GM21576 (cell line): ENCODE measurements around the gene PTGR3.
A peak's percentile ranks its signal among the peaks of the same experiment; 100 is the strongest.

Source experiments
- ATAC-seq: cut with Tn5 transposase; IDR thresholded peaks from one replicate; pipeline ENCODE4 v1.9.1; 2021; ENCODE audit warnings: mild to moderate bottlenecking, moderate library complexity; ENCODE audit not compliant: unreplicated experiment

PTGR3 gene

DNA sequence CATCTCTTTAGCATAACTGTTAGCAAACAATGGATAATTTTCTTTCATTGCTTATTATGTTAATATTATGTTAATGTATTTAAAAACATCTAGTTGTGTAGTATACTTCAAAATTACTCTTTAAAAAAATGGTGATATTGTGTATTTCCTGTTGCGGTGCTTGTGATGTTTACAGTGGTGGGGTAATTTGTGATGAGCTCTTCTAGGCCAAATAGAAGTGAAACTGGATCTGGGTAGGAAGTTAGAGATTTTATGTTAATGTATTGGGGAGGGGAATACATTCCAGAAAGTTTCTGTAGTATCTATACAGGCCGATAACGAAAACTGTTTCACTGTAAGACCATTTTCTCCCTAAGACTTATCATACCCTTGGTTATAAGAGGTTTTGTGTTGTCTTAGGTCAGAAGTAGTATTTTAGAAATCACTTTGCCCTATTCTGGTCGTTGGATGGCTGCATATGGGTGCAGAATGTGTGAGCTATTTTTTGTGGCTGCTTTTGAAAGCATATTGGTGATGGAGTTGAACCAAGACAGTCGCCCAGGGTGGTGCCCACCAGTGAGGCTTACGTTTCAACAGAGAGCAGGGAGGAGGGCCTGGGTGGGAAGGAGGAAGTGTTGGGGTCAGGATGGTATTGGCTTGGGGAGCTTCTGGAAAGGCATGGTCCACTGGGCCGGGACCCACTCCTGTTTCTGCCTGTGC, 7.4 kb upstream of the PTGR3 start:
- ATAC-seq, result no peak

DNA sequence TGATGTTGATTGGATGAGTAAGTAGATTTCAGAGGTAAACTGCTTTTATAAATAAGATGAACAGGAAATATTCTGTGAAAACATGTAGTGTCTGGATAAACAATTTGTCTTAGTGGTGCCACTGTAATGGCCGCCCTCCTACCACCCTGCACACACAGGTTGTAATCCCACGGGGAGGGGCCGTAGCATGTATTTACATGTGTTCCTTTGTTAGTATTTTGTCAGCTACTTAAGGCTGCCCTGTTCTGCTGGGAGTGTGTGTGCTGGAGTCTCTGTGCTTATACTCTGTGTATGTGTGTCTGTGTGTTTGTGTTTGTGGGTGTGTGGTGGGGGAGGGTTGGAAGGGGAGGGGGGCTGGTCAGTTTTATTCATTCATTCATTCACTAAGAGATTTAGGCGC, 6.7 kb upstream of the PTGR3 start:
- no peak for ATAC-seq

DNA sequence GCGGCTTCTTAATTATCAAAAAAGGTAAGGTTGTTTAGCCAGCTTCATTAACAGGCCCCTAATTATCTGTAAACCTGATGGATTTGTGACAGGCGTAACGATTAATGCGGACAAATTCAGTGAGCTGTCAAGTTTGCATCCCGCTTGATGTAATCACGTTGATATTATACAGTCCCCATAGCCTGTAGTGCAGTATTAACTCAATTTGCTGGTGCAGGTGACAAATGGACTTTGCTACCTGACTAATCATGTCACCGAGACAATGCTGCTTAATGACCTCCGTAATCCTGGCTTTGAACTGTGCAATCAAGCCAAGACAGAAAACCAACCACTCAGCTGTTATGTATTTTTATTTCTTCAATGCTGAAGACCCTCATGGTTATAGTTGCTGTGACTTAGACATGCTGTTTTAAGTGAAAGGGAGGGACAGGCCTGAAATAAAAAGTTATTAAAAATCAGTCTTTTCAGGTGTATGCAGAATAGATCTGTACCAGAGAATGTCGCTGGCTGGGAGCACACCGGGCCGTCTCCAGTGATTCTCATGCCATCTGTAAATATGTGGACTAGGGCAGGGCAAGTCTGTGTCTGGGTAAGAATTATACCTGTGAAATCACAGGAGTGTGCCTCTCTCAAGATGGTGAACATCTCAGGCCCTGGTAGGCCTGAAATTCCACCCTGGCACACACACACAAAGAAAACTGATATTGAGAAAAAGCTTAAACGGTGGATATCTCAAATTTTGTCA, 6.0 kb upstream of the PTGR3 start:
- no peak for ATAC-seq

DNA sequence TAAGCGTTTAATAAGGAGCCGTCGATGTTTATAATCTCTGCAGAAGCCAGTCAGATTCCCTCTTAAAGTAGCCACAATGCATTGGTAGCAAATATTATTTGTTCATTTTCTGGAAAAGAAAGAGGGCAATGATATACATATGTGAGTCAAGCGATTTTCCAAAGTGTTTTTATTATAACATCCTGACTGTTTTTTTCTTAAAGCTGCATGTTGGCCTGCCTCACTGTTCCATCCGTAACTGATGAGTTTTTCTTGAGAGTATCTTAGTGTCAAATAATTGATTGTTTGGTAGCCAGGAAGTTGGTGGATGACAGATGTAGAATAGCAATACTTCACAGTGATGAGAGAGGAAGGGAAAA, 5.4 kb upstream of the PTGR3 start:
- ATAC-seq, result no peak

DNA sequence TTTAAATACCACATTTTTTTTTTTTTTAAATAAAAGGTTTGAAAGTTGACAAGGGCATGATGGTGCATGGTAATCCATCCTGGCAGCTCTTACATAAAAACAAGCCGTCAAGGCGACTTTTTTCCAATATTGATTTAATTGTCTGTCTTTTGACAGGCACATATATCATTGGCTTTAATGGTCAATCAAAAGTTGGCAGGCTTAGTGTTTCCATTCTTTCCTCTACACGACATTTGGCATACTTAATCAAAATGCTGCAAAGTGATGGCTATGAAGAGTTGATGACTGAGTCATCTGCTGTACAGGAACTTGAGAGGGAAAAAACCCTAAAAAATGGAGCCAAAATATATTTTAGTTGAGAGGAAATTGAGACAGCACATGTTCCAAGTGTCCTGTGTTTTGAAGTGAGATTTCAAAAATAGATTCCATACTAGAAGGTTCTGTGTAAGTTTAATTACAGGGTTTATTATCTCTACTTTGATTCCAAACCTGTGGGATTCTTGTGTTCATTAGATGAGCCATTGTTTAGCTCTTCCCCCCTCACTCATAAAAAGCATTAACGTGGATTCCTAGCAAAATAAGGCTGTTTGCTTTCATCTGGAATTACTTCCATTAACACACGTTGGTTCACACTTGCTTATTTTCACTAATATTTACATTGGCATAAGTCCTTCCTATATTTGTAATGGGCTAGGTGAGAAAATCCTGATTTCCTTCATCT, 4.8 kb upstream of the PTGR3 start:
- no peak for ATAC-seq

DNA sequence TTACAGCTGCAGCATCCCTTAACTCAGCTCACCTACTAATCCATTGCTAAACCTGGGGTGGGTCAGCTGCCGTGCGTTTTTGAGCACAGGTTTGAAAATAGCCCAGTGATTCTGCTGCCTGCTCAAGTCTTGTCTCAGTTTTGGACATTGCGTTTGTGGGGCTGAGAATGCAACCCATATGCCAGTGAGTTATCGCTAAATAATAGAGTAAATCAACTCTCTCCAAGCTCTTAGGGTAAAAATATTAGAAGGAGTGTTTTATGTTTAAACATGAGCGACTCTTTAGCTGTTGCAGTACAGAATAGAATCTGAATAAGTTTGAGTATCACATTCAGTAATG, 3.8 kb upstream of the PTGR3 start:
- ATAC-seq, result no peak

DNA sequence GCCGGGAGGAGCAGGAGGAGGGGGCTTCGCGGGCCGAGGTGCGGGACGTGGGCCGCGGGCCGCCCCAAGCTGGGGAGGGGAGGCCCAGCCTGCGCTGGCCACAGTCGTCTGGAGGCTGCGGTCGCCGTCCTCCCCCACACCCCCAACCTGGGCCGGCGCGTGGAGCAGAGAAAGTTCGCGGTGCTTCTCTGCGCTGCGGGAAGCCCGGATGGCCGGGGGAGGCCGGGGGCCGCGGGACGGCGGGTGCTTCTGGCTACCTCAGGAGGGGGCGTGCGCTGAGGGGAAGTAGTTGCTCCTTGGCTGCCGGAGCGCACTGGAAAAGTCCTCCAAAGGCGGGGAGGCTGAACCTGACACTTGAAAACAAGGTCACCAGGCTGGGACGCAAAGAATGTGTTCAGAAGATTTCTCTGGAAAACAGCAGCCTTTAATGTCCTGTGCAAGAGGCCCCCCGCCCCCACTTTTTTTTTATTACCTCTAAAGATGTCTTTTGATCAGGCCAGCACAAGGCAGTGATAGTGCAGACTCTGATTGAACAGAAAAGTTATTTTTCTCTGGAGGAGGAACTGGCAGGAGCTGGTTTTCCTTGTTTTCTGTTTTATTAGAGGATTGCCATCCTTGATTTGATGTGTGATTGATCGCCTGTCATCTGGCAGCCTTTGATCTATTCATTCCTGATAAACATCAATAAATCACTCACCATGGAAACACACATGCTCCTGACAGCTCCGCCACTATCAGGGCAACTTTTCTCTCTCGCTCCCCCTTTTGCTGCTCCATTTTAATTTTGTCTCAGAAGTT, 3.2 kb upstream of the PTGR3 start:
- no peak for ATAC-seq

DNA sequence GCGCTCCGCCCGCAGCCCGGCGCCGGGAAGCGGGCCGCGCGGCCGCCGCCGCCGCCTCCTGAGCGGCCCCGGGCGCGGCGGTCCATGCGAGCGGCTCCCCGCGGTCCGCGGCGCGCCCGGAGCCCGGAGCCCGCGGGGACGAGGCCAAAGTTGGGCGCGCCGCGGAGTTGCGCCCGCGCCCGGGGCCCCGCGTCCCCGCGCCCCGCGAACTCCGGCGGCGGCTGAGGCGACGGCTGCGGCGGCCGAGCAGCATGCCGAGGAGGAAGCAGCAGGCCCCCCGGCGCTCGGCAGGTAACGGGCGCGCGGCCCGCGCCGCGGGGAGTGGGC, 2.6 kb upstream of the PTGR3 start:
- no peak for ATAC-seq

DNA sequence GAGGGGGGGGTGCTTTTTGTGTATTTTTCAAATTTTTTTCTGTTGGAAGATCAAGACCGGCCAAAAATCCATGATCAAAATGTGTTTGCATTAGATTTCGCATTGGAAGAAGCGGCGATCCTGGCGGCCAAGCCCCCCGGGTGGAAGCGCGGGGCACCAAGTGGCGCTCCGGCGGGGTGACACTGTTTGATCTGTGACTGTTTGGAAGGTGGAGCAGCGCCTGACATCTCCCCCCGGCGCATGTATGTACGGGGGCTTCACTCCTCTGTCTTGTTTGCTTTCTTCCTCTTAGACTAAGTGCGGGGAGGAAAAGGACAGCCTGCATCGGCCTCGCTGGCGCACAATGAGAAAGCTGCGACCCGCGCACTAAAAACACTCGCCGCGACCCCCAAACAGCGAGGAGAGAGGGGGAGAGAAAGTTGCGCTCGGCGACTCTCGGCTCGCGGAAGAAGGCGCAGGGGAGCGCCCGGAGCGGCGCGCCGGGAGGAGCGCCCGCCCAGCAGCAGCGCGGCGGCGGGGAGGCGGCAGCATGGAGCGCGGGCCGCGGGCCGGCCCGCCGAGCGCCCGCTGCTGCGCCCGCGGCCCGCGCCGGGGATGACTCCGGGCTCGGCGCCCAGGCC, 2.2 kb upstream of the PTGR3 start:
- ATAC-seq, result no peak

DNA sequence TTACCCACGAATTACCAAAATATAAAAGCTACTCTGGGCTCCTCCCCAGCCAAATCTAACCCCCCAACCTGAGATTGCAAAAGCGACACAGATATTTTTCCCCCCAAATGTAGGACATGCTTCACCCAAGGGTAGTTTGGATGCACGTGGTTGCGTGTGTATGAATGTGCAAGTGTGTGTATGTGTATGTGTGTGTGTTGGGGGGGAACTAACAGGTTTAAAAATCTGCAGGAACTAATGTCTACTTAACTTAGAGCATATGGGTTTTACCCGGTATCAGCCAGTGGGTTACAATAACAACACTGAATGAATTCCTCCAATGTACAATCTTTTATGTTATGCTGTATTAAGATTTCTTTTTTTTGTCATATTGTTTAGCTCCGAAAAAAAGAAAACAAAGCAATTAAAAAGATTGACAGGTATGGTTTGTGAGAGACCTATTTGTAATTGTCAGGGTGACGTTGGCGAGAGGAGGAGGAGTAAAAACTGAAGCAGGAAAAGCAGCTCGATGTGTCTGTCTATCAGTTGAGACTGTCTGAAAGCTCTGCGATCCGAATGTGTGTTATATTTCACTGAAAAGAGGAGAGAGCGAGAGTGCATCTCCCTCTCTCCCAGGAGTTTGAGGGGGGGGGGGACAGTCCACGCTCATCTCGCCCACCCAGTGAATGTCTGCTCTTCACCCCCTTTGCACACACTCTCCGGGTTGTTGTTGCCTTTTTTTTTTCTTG, 1.5 kb upstream of the PTGR3 start, which contains the start of gene TSHZ1:
Gene TSHZ1 (plus strand): TSS at position 524 of the 728 bp plus-strand sequence. CDS start 1,080 bp downstream, outside the sequence.
- ATAC-seq, result peak; percentile 42

DNA sequence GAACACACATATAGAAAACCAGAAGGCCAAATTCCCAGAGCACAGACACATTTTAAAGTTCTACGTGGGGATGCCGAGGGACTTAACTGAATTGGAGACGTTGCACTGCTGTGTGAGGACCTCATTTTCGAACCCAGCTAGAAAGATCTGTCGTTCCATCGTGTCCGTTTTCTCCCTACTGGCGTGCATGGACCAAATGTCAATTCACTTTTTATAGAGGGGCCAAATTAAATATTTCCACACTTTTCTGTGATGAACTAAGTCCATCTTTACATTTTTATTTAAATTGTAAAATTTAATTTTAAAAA, 966 bp upstream of the PTGR3 start:
- no peak for ATAC-seq

DNA sequence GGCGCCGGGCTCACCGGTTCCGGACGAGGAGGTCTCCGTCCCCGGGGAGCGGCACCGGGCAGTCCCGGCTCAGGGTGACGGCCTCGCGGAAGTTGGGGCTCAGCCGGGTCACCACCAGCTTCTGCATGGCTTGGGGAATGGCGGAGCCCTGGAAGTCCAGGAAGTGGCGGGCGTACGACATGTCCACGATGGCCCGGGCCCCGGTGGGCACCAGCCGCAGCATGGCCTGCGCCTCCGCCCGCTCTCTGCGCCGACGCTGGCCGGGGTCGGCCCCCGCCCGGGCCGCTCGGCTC, 157 bp downstream of the PTGR3 start:
- peak; percentile 9 for ATAC-seq

DNA sequence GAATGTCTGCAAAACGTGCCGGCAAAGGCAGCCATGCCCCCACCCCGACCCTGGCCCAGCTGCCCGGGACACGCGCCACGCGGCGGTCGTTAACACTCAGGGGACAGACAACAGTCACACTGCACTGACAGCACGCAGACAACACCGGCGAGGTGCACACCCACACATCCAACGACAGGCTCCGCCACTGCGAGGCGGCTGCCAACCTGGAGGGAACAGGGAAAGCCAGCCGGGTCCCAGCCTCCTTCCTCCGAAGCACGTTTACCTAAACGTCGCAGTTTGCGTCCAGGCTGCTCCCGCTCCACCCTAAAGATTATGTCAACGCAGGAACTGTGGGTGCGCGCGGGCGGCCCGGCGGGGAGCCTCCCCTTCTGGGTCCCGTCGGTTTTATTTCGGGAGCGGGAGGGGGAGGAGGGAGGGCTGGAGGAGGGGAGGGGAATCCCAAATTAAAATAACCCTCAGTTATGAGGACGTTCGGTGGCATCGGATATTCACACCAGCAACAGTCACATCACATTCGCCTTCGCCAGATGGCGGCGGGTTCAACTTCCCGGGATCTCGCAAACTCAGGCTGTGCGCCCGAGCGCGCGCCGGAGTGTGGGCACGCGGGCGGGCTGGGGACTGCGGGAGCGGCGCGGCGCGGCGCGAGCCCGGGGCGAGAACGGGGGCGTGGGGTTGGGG, 644 bp downstream of the PTGR3 start:
- ATAC-seq, result peak; percentile 2

DNA sequence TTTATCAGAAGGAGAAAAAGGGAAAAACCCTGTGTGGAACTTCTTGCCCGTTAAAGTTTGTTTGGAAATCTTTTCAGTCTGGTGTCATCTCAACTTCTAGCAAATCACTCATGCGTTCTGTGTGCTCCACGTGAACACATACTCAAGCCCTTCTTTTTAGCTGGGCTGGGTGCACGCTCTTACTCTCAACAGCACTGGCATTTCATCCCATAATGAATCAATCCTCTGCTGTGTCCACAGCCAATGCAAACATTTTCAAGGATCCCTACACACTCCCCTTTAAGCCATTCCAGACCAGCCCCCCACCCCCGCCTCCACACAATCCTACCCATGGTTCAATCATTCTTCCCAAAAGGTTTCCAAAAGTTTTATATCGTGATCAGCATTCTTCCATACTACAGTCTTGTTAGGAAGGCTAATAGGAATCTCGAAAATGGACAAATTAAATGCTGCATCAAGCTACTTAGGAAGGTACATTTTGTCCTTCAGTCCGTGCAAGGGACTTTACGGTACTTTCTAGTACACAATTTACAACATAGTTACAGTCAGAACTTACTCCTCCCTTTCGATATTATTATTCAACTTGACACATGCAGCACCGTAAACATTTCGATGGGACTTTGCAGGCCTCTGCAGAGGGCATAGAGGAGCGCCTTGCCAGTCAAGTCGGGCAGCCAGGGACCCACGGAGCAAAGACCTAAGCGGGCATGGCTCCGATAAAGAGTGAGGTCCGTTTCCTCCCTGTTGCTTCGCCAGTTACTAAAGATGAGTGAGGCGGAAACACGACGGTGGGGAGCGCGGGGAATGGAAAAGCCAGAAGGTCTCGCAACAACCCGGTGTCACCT, 1.4 kb downstream of the PTGR3 start:
- no peak for ATAC-seq

DNA sequence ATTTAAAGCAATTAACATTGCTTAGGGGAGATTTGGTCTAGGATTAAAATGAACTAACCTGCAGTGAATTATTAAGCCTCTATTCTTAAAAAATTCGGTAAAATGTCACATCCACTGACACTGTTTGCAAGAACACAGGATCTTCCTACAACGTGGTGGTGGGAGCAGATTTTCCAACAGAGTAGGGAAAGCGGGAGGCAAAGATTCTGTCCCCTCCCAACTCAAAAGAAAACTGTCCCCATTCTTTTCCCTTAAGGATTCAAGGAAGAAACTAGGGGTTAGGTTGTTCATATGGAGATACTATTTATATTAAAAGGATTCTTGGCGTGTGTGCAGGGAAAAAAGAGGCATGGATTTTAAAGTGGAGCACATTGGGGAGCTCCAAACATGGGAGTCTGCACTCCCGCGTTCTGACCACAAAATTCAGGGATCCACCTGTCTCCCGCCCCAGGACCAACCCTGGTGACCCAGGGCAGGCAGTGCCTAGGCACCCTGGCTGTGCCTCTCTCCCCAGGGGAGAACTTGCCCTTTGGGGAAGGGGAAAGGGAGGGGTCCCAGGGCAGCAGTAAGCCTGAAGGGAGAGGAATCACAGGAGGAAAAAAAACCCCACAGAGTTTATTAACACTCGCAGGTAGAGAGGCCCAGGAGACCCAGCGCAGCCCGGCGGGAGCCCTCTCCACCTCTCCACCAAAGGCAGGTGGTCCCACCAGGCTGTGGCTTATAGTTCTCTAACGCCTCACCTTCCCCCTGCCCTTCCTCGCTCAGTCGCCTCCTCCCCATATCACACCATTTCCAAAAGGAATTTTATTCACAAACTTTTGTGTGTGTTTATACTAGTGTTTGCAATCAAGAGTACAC, 2.3 kb downstream of the PTGR3 start:
- no peak for ATAC-seq

DNA sequence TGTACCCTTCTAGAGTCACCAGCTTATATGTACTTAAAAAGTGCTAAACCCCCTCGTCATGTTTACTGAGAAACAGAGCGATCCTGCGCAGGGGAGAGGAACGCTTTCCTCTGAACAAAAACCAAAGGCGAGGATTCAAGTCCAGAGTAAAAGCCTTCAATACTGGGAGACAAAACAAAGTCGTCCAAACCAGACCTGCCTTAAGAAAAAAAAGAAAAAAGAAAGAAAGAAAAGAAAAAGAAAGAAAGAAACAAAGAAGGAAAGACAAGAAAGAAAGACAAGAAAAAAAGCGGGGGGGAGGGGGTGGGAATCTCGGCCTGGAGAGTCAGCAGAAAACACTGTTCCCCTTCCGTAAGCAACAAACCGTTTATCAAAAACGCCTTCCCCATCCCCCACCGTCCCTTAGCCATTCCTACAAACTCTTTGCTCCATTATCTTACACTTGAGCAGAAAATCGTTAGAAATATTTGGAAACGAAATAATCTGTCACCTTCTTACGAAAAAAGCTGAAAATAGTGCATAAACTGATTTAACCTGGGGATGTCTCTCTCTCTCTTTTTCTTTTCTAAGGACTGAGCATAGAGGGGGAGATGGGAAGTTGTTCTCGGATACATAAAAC, 3.3 kb downstream of the PTGR3 start:
- no peak for ATAC-seq

DNA sequence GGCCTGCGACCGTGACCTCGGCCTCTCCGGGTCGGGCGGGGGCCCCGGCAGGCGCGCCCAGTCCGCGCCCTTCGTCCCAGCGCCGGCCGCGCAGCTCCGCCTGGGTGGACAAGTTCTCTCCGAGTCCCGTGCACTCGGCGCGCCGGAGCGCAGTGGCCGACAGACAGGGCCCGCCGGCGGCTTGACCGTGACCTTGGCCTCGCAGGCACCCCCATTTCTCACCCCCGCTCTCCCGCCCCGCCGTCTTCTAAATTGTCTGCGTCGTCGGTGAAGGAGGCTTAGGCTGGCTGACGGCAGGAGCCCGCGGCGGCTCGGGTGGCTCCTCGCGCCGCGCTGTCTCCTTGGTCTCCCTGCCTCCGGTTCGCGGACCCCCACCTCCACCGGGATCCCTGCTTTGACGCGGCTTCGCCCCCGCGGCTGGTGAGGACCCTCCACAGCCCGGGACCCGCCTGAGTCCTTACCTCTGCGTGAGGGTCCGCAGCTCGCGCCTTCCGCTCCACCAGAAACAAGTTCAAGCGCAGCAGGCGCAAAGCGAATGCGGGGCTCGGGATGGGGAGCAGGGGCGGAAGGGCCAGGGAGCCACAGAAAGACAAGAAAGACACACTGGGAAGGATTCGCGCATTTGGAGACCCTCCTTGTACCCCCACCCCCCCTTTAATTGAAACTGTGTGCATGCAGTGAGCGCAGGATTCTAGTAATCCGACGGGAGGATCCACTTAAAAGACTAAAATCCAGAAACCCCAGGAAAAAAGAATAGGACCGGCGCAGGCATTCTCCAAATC, 4.0 kb downstream of the PTGR3 start:
- ATAC-seq, result no peak
